ENCODE results near the gene TRMT61A. TPM values are rescaled to one million over a fixed set of nuclear protein-coding genes. Genes with fewer than 3 reads are reported as not detected.
A peak's percentile ranks its signal among the peaks of the same experiment; 100 is the strongest.

TRMT61A gene
- polyA plus RNA-seq, 1 donor from 2014 or later: 8.2 TPM

- H3K27ac ChIP-seq (ENCODE audit: low read length): no peak overlapping the region
- H3F3A ChIP-seq (ENCODE audit: insufficient read depth, low read length, poor library complexity, severe bottlenecking): no peaks in the 10 kb centered on the region
- no peak overlapping the region for H2AFZ ChIP-seq (ENCODE audit: low read depth, low read length)
- TF ChIP-seq EP300 (conservative IDR thresholded peaks at IDR 0.05; ENCODE audit: poor library complexity, severe bottlenecking): no peak
- no peak for TF ChIP-seq EZH2 (IDR thresholded peaks at IDR 0.05; ENCODE audit: borderline replicate concordance, insufficient read depth, low read length, poor library complexity, severe bottlenecking)
- TF ChIP-seq TAF1 (IDR thresholded peaks at IDR 0.05; ENCODE audit: low read depth): no peak
- no peak for TF ChIP-seq POLR2AphosphoS5 (IDR thresholded peaks at IDR 0.05)
- TF ChIP-seq CTCF (IDR thresholded peaks at IDR 0.05; ENCODE audit: poor library complexity, severe bottlenecking): no peak
- TF ChIP-seq RAD21 (conservative IDR thresholded peaks at IDR 0.05): no peak
- no peak for TF ChIP-seq REST (IDR thresholded peaks at IDR 0.05; ENCODE audit: borderline replicate concordance)
- no peak for TF ChIP-seq SMC3 (conservative IDR thresholded peaks at IDR 0.05; ENCODE audit: poor library complexity)
- no peak for TF ChIP-seq MXI1 (conservative IDR thresholded peaks at IDR 0.05; ENCODE audit: poor library complexity, severe bottlenecking)
- no peaks in the 10 kb centered on the region for H3K9me2 ChIP-seq (ENCODE audit: insufficient read depth, low read length)
- no peaks in the 10 kb centered on the region for H3K9me3 ChIP-seq (ENCODE audit: low read length)
- no peaks in the 10 kb centered on the region for H3K27me3 ChIP-seq (ENCODE audit: insufficient read depth, low read depth, low read length)
- H3K36me3 ChIP-seq (ENCODE audit: insufficient read depth, low read length): no peaks in the 10 kb centered on the region
- peak overlapping the region; percentile 92 for H3K4me3 ChIP-seq (ENCODE audit: low read length)
- H3K9ac ChIP-seq (ENCODE audit: low read length): peak overlapping the region; percentile 65
- peak overlapping the region; percentile 91 for H3K4me2 ChIP-seq (ENCODE audit: low read length)
- no peaks in the 10 kb centered on the region for H4K20me1 ChIP-seq (ENCODE audit: insufficient read depth)
- peaks cover 15% of the 10 kb centered on the region for H3K79me2 ChIP-seq (replicated peaks; ENCODE audit: insufficient read depth, low read length)
These were observed 678 bp downstream of the TRMT61A start for GRCh38 chr14:103529383-103530365.

GRCh38 chr14:103530390-103530789 lies 1.4 kb downstream of the TRMT61A start:
- Histone ChIP-seq H3K9me2 (ENCODE audit: insufficient read depth, low read length) (no peaks in the 10 kb centered on the region), H3K79me2 (replicated peaks; ENCODE audit: insufficient read depth, low read length) (peaks cover 15% of the 10 kb centered on the region), H3K4me3 (ENCODE audit: low read length) (peak overlapping the region; percentile 92), H3K9ac (ENCODE audit: low read length) (no peak overlapping the region), H2AFZ (ENCODE audit: low read depth, low read length) (no peak overlapping the region), H3K9me3 (ENCODE audit: low read length) (no peaks in the 10 kb centered on the region), H3K27ac (ENCODE audit: low read length) (no peak overlapping the region), H3K4me2 (ENCODE audit: low read length) (no peak overlapping the region), H3K27me3 (ENCODE audit: insufficient read depth, low read depth, low read length) (no peaks in the 10 kb centered on the region), H3K36me3 (ENCODE audit: insufficient read depth, low read length) (no peaks in the 10 kb centered on the region), H3F3A (ENCODE audit: insufficient read depth, low read length, poor library complexity, severe bottlenecking) (no peaks in the 10 kb centered on the region), H4K20me1 (ENCODE audit: insufficient read depth) (no peaks in the 10 kb centered on the region)
- no peak for TF ChIP-seq POLR2AphosphoS5 (IDR thresholded peaks at IDR 0.05)
- no peak for TF ChIP-seq RAD21 (conservative IDR thresholded peaks at IDR 0.05)

Data from neural cell (in vitro differentiated cells).